AG04450 (cell line): Measurements from ENCODE around the gene DPP6. TPM values are rescaled to one million over a fixed set of nuclear protein-coding genes. Genes with fewer than 3 reads are reported as not detected.

ENCODE experiments used
- CTCF ChIA-PET: fragments of 300-600, 350-600 bp; formaldehyde crosslinking; extraction: SDS; loops from one replicate; lab custom pipeline; 2022; ENCODE audit warnings: antibody characterized with exemption, inconsistent platforms; lab: Charles Lee
- POLR2A ChIA-PET: fragments of 350-600 bp; formaldehyde crosslinking; extraction: SDS; loops from one replicate; lab custom pipeline; 2021; ENCODE audit warnings: antibody characterized with exemption, inconsistent platforms; lab: Yijun Ruan, JAX
- DNase-seq: peaks from one replicate; pipeline ENCODE4 v3.0.0-alpha.2; 2011; ENCODE audit warnings: low read depth, low spot score
- H3K27ac ChIP-seq: one replicate; pipeline ENCODE4 v1.5.1; 2012; ENCODE audit warnings: low read depth, low read length, control low read depth
- H3K27me3 ChIP-seq: one replicate; pipeline ENCODE4 v1.6.0; 2012; ENCODE audit warnings: low read length; ENCODE audit not compliant: control insufficient read depth, insufficient read depth
- H3K4me3 ChIP-seq: 2 replicates; pipeline ENCODE4 v1.5.1; 2011; ENCODE audit warnings: mild to moderate bottlenecking, low read depth, low read length, control low read depth
- H3K9me3 ChIP-seq: 2 replicates; pipeline ENCODE4 v1.5.1; 2012; ENCODE audit warnings: low read length; ENCODE audit not compliant: control insufficient read depth, insufficient read depth
- CTCF ChIP-seq: IDR thresholded peaks from 2 replicates; pipeline ENCODE4 v1.5.1; 2011; ENCODE audit warnings: low read depth, low read length, control low read depth, inconsistent platforms
- polyA plus RNA-seq: library from polyadenylated mRNA; depleted of rRNA; stranded (reverse); fragments of >200 nt; gene quantifications from 2 replicates; pipeline ENCODE4 v1.2.3, GENCODE V29; 2011

Gene DPP6
- polyA plus RNA-seq, 1 experiment: not detected

DNA sequence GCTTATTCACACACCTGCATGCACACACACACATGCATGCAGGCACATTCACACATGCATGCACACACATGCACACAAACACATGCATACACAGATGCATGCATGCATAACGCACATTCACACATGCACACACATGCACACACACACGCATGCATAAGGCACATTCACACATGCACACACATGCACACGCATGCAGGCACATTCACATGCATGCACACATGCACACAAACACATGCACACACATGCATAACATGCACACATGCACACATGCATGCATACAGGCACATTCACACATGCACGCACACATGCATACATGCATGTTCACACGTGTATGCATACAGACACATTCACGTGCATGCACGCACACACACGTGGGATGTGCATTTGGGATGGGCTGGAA lies 784.9 kb downstream of the DPP6 start:
- no peak overlapping the region for H3K4me3 ChIP-seq
- no peak for TF ChIP-seq CTCF
- CTCF ChIA-PET: no interaction called here
- no peak for DNase-seq
- H3K9me3 ChIP-seq: peaks cover 78% of the 10 kb centered on the region
- no peaks in the 10 kb centered on the region for H3K27me3 ChIP-seq
- POLR2A ChIA-PET: no interaction called here
- no peak overlapping the region for H3K27ac ChIP-seq

GRCh38 chr7:154837622-154838021 lies 785.4 kb downstream of the DPP6 start:
- POLR2A ChIA-PET: no interaction called here
- CTCF ChIA-PET: no interaction called here
- Histone ChIP-seq H3K27me3 (no peaks in the 10 kb centered on the region), H3K27ac (no peak overlapping the region), H3K4me3 (no peak overlapping the region), H3K9me3 (peaks cover 72% of the 10 kb centered on the region)
- TF ChIP-seq CTCF: no peak
- no peak for DNase-seq

- DNase-seq: no peak
- Histone ChIP-seq H3K4me3 (no peak overlapping the region), H3K27ac (no peak overlapping the region), H3K27me3 (no peaks in the 10 kb centered on the region), H3K9me3 (peaks cover 57% of the 10 kb centered on the region)
- ChIA-PET POLR2A (no interaction called here), CTCF (no interaction called here)
- TF ChIP-seq CTCF: no peak
These were observed 787.9 kb downstream of the DPP6 start for GRCh38 chr7:154840086-154840485.

DNA sequence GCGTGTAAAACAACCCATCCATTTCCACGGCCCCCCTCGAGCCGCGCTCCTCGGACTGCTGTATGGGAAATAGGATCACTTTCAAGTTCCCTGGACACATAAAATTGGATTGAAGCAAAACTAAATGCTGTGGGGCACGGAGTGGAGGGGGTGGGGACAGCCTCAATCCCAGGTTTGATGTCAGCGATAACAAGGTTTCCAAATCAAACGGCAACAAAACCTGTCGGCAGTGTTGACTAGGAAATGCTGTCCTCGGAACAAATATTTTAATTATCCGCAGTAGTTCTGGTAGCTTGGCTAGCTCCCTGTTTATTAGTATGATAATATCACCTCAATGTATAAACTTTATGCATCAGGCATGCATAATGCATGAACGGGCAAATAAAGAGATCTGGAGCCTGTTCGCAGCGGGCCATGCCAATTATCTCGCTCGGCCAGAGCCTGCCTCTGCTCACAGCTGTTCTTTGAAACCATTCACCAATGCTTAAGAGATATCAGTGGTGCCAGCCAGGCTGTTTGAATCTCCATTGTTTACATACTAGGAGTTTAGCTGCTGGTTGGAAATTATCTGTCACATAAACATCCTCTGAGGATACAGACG lies 789.6 kb downstream of the DPP6 start:
- ChIA-PET POLR2A (no interaction called here), CTCF (no interaction called here)
- Histone ChIP-seq H3K27ac (no peak overlapping the region), H3K9me3 (peaks cover 47% of the 10 kb centered on the region), H3K4me3 (no peak overlapping the region), H3K27me3 (no peaks in the 10 kb centered on the region)
- TF ChIP-seq CTCF: no peak
- no peak for DNase-seq

- TF ChIP-seq CTCF: no peak
- peaks cover 40% of the 10 kb centered on the region for H3K9me3 ChIP-seq
- ChIA-PET POLR2A (no interaction called here), CTCF (no interaction called here)
- H3K4me3 ChIP-seq: no peak overlapping the region
- no peak for DNase-seq
- H3K27me3 ChIP-seq: no peaks in the 10 kb centered on the region
- no peak overlapping the region for H3K27ac ChIP-seq
These were observed 790.4 kb downstream of the DPP6 start for GRCh38 chr7:154842591-154842990.
